OCI-LY3 (cell line): ENCODE results near the gene SGIP1.

Experiments
- CTCF ChIP-seq: fragments of 200-600, 300-600 bp; sonication (generic); IDR thresholded peaks from 2 replicates; pipeline ENCODE4 v1.5.1; 2014; ENCODE audit warnings: antibody characterized with exemption, low read length, low read depth
- EZH2phosphoT487 ChIP-seq: fragments of 200-600 bp; shearing (Covaris generic); IDR thresholded peaks from 2 replicates; pipeline ENCODE4 v1.6.1; 2018; ENCODE audit warnings: antibody characterized with exemption, mixed run types, low read depth

GRCh38 chr1:66623812-66624211 is 89.9 kb downstream of the SGIP1 start:
- TF ChIP-seq CTCF (no peak), EZH2phosphoT487 (no peak)
